NCI-H2029 (cell line): Measurements from ENCODE around the gene VRK2.
"Not testable (repeated sequence)": the region's sequence is repeated elsewhere in the genome, so short reads cannot be mapped to it uniquely, and the experiment has no call there.

ENCODE experiments used
- DNase-seq: peaks from one replicate; lab custom pipeline; 2025; lab: John Stamatoyannopoulos, UW

Gene VRK2

GRCh38 chr2:58158481-58158880 lies 111.9 kb downstream of the VRK2 start:
- no peak for DNase-seq

GRCh38 chr2:58163913-58164312 lies 117.3 kb downstream of the VRK2 start:
- no peak for DNase-seq

- DNase-seq, result not testable (repeated sequence)
Measured at GRCh38 chr2:58168130-58168529, 121.5 kb downstream of the VRK2 start.

GRCh38 chr2:58169845-58170244 lies 123.2 kb downstream of the VRK2 start:
- DNase-seq, result not testable (repeated sequence)

GRCh38 chr2:58170334-58170933 lies 123.8 kb downstream of the VRK2 start:
- not testable (repeated sequence) for DNase-seq

- DNase-seq, result not testable (repeated sequence)
Measured at GRCh38 chr2:58171831-58172230, 125.2 kb downstream of the VRK2 start.

- DNase-seq, result not testable (repeated sequence)
Measured at GRCh38 chr2:58177187-58177586, 130.6 kb downstream of the VRK2 start.

- DNase-seq, result not testable (repeated sequence)
Measured at GRCh38 chr2:58180175-58180574, 133.6 kb downstream of the VRK2 start.

- no peak for DNase-seq
Measured at GRCh38 chr2:58180635-58181034, 134.0 kb downstream of the VRK2 start.

- DNase-seq, result no peak
Measured at GRCh38 chr2:58182527-58182926, 135.9 kb downstream of the VRK2 start.

GRCh38 chr2:58186501-58186900 lies 139.9 kb downstream of the VRK2 start:
- no peak for DNase-seq

- DNase-seq, result not testable (repeated sequence)
Measured at GRCh38 chr2:58187022-58187421, 140.4 kb downstream of the VRK2 start.

GRCh38 chr2:58194458-58194857 lies 147.9 kb downstream of the VRK2 start:
- no peak for DNase-seq

- no peak for DNase-seq
Measured at GRCh38 chr2:58195662-58196061, 149.1 kb downstream of the VRK2 start.

- DNase-seq, result no peak
Measured at GRCh38 chr2:58197894-58198293, 151.3 kb downstream of the VRK2 start.

GRCh38 chr2:58202404-58202803 lies 155.8 kb downstream of the VRK2 start:
- DNase-seq, result no peak

GRCh38 chr2:58203018-58203417 lies 156.4 kb downstream of the VRK2 start:
- DNase-seq, result no peak

GRCh38 chr2:58204195-58204959 lies 157.8 kb downstream of the VRK2 start:
- no peak for DNase-seq

- no peak for DNase-seq
Measured at GRCh38 chr2:58206785-58207184, 160.2 kb downstream of the VRK2 start.

GRCh38 chr2:58207189-58207588 lies 160.6 kb downstream of the VRK2 start:
- DNase-seq, result no peak
